Mesenchymal stem cell (in vitro differentiated cells and primary cell): ENCODE data around the gene TOX3.

Experiments
- DNase-seq: peaks from one replicate; pipeline ENCODE4 v3.0.0-alpha.2; 2013
- H2AFZ ChIP-seq: one replicate; pipeline ENCODE4 v1.6.1; 2013; ENCODE audit warnings: low read depth, mild to moderate bottlenecking, control low read depth, inconsistent platforms, low read length, moderate library complexity
- H2AK5ac ChIP-seq: 2 replicates; pipeline ENCODE4 v1.6.1; 2013; ENCODE audit warnings: low read length, moderate library complexity, mild to moderate bottlenecking, inconsistent platforms; ENCODE audit not compliant: severe bottlenecking
- H2BK120ac ChIP-seq: one replicate; pipeline ENCODE4 v1.6.1; 2013; ENCODE audit warnings: low read depth, mild to moderate bottlenecking, inconsistent platforms, low read length, moderate library complexity
- H2BK12ac ChIP-seq, 2 experiments: one replicate each; pipeline ENCODE4 v1.6.1; 2013; ENCODE audit warnings: inconsistent platforms in 2 of 2, low read length in 2 of 2, mild to moderate bottlenecking in 2 of 2, moderate library complexity in 2 of 2, control low read depth in 1 of 2
- H2BK15ac ChIP-seq: one replicate; pipeline ENCODE4 v1.6.1; 2013; ENCODE audit warnings: mild to moderate bottlenecking, low read depth, inconsistent platforms; ENCODE audit not compliant: poor library complexity, severe bottlenecking
- H2BK5ac ChIP-seq: 2 replicates; pipeline ENCODE4 v1.6.1; 2013; ENCODE audit warnings: low read depth, mild to moderate bottlenecking, low read length, control low read depth, inconsistent platforms; ENCODE audit not compliant: poor library complexity, severe bottlenecking
- H3K14ac ChIP-seq, 2 experiments: one replicate each; pipeline ENCODE4 v1.6.1; 2013; ENCODE audit warnings: inconsistent platforms in 2 of 2, low read length in 2 of 2, control low read depth in 1 of 2, mild to moderate bottlenecking in 1 of 2, moderate library complexity in 1 of 2
- H3K18ac ChIP-seq, 2 experiments: one replicate each; pipeline ENCODE4 v1.6.1; 2013; ENCODE audit warnings: inconsistent platforms in 2 of 2, low read length in 2 of 2, control low read depth in 1 of 2, low read depth in 1 of 2, mild to moderate bottlenecking in 1 of 2
- H3K23ac ChIP-seq, 2 experiments: one replicate each; pipeline ENCODE4 v1.6.1; 2013; ENCODE audit warnings: inconsistent platforms in 2 of 2, low read length in 2 of 2, mild to moderate bottlenecking in 2 of 2, moderate library complexity in 2 of 2, control low read depth in 1 of 2
- H3K27ac ChIP-seq: 2 replicates; pipeline ENCODE4 v1.5.1; 2013; ENCODE audit warnings: mild to moderate bottlenecking, moderate library complexity, low read length, control low read depth, inconsistent platforms; ENCODE audit not compliant: poor library complexity, severe bottlenecking
- H3K27me3 ChIP-seq, 2 experiments: 2 replicates each; pipeline versions ENCODE4 v1.6.1 to v1.7.0; 2013; ENCODE audit warnings: low read length in 2 of 2, mild to moderate bottlenecking in 2 of 2, moderate library complexity in 2 of 2, control low read depth in 1 of 2, inconsistent platforms in 1 of 2; ENCODE audit not compliant: control insufficient read depth in 1 of 2, insufficient read depth in 1 of 2
- H3K36me3 ChIP-seq, 2 experiments: 2 replicates each; pipeline versions ENCODE4 v1.6.1 to v1.7.0; 2013; ENCODE audit warnings: low read length in 2 of 2, control low read depth in 1 of 2, inconsistent platforms in 1 of 2, low read depth in 1 of 2, mild to moderate bottlenecking in 1 of 2; ENCODE audit not compliant: insufficient read depth in 2 of 2, control insufficient read depth in 1 of 2
- H3K4ac ChIP-seq, 2 experiments: one replicate each; pipeline ENCODE4 v1.6.1; 2013; ENCODE audit warnings: inconsistent platforms in 2 of 2, low read length in 2 of 2, mild to moderate bottlenecking in 2 of 2, moderate library complexity in 2 of 2, control low read depth in 1 of 2, low read depth in 1 of 2
- H3K4me1 ChIP-seq: 2 replicates; pipeline ENCODE4 v1.6.1; 2013; ENCODE audit warnings: low read depth, low read length, control low read depth; ENCODE audit not compliant: control insufficient read depth, insufficient read depth
- H3K4me2 ChIP-seq: 2 replicates; pipeline ENCODE4 v1.6.1; 2013; ENCODE audit warnings: low read length, mild to moderate bottlenecking, inconsistent platforms; ENCODE audit not compliant: poor library complexity, severe bottlenecking
- H3K4me3 ChIP-seq, 2 experiments: 2 replicates each; pipeline versions ENCODE4 v1.5.1 to v1.7.0; 2013; ENCODE audit warnings: low read length in 2 of 2, mild to moderate bottlenecking in 2 of 2, control low read depth in 1 of 2, low read depth in 1 of 2; ENCODE audit not compliant: insufficient read depth in 1 of 2
- H3K79me1 ChIP-seq: replicated peaks from 2 replicates; pipeline ENCODE4 v1.6.1; 2013; ENCODE audit warnings: mild to moderate bottlenecking, control low read depth, low read length, inconsistent platforms; ENCODE audit not compliant: poor library complexity, severe bottlenecking
- H3K9ac ChIP-seq: 2 replicates; pipeline ENCODE4 v1.7.0; 2013; ENCODE audit warnings: mild to moderate bottlenecking, low read length, moderate library complexity
- H3K9me3 ChIP-seq: 2 replicates; pipeline ENCODE4 v1.7.0; 2013; ENCODE audit warnings: mild to moderate bottlenecking, low read length; ENCODE audit not compliant: control insufficient read depth
- H4K8ac ChIP-seq: one replicate; pipeline ENCODE4 v1.6.1; 2013; ENCODE audit warnings: inconsistent platforms, mild to moderate bottlenecking, low read length, moderate library complexity
- H4K91ac ChIP-seq: one replicate; pipeline ENCODE4 v1.6.1; 2013; ENCODE audit warnings: mild to moderate bottlenecking, low read length, inconsistent platforms
- WGBS: methylation state at CpG from one replicate; pipeline ENCODE4 v1.1.7; 2013; ENCODE audit warnings: mixed read lengths; 5-methylcytosine and 5-hydroxymethylcytosine counted together

The TOX3 gene

DNA sequence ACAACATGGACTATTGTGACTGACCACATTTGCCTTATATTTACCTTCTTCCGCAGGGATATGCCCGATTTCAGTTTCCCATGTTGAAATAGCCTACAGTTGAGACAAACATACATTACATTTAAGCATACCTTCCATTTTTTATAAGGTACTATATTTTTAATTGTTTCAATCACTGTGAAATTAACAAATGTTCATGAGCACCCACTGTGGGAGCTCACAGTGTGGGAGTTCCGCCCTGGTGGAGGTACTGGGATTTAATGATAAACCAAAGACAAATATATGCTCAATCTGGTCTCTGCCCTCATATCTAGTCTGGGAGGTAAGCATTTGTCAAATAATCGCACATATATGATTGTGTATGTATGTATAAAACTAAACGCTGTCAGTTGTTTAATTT is 15.8 kb upstream of the TOX3 start:
- no peak overlapping the region for H3K18ac ChIP-seq
- DNase-seq: no peak
- whole genome bisulfite sequencing: 100% methylated on average over 2 of the region's 5 CpGs

DNA sequence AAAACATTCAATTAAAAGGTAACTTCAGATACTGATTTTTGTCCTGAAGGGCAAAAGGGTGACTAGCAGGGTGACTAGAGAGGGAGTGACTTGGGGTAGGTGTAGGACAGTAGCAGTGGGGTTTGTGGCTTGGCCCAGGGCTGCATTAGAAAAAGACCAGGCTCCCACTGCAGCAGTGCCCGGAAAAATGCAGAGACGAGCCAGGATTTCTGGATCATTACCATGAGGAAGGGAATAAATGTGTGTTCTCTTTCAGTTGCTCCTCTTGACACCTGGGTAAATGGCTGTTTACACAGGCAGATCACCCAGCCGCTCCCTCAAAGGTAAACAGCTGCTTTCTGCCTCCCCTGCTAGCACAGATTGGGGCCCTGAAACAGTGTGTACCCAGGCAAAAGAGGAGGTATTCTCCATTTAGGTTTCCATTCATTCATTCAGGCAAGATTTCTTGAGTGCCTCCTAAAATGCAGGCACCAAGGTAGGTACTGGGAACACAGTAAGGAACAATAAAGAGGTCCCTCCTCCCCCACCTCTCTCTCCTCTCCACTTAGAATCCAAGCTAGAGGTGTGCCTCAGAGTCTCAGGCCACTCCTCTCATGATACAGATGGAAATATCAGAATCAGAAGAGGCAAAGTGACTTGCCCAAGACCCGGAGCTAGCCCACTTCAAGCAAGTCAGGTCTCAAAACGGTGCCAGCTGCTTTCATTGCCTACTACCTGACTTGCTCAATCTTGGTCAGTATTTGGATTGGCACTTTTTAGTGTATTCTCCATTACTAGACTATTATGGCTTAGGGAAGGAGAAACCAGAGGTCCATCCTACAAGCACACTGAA is 15.2 kb upstream of the TOX3 start:
- no peak for DNase-seq
- H3K9me3 ChIP-seq: no peaks in the 10 kb centered on the region
- H3K4me2 ChIP-seq: no peak overlapping the region
- no peak overlapping the region for H4K91ac ChIP-seq
- H2AFZ ChIP-seq: no peak overlapping the region
- WGBS: 67% methylated on average over 5 of the region's 5 CpGs
- no peak overlapping the region for H3K27ac ChIP-seq
- H3K4me3 ChIP-seq: no peak overlapping the region
- no peaks in the 10 kb centered on the region for H3K79me1 ChIP-seq
- H2BK120ac ChIP-seq: no peak overlapping the region
- no peak overlapping the region for H3K14ac ChIP-seq
- H3K27me3 ChIP-seq: no peaks in the 10 kb centered on the region
- no peak overlapping the region for H2BK15ac ChIP-seq
- no peak overlapping the region for H2BK5ac ChIP-seq
- no peak overlapping the region for H3K4ac ChIP-seq
- H3K36me3 ChIP-seq: no peaks in the 10 kb centered on the region
- no peak overlapping the region for H3K18ac ChIP-seq
- peaks cover 10% of the 10 kb centered on the region for H3K4me1 ChIP-seq
- no peak overlapping the region for H3K9ac ChIP-seq
- no peak overlapping the region for H4K8ac ChIP-seq
- no peak overlapping the region for H3K23ac ChIP-seq
- H2BK12ac ChIP-seq: no peak overlapping the region
- no peak overlapping the region for H2AK5ac ChIP-seq

More for the DNA sequence above, 15.8 kb upstream of the TOX3 start:
- Histone ChIP-seq H3K14ac (no peak overlapping the region), H3K23ac (no peak overlapping the region), H2AFZ (no peak overlapping the region), H2BK12ac (no peak overlapping the region), H3K36me3 (no peaks in the 10 kb centered on the region), H3K9ac (no peak overlapping the region), H3K27me3 (no peaks in the 10 kb centered on the region), H4K8ac (no peak overlapping the region), H3K4me2 (no peak overlapping the region), H3K27ac (no peak overlapping the region), H3K4me1 (peaks cover 8% of the 10 kb centered on the region), H3K79me1 (no peaks in the 10 kb centered on the region), H2BK120ac (no peak overlapping the region), H3K4me3 (no peak overlapping the region), H4K91ac (no peak overlapping the region), H2AK5ac (no peak overlapping the region), H3K9me3 (no peaks in the 10 kb centered on the region), H2BK15ac (no peak overlapping the region), H2BK5ac (no peak overlapping the region), H3K4ac (no peak overlapping the region)

DNA sequence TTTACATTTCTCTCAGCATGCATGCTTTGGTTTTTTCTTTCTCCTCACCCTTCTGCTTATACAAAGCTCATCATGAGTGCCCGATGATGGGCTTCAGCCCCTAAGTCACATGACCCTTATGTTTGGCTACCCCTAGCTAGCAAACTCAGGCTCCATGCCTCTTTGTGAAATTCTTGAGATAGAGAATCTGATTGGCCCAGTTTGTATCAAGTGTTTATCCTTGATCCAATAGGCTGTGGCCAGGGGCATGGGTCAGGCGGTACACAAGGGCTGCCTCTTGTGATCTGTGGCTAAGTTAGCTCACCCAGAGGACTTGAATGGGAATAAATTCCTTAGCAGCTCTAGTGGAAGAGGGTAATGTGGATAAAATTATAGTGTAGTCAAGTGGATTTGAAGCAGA is 11.5 kb upstream of the TOX3 start:
- no peak overlapping the region for H3K23ac ChIP-seq
- H2BK120ac ChIP-seq: no peak overlapping the region
- no peak overlapping the region for H3K4ac ChIP-seq
- no peak overlapping the region for H3K18ac ChIP-seq
- H2BK5ac ChIP-seq: peak overlapping the region; percentile 5
- no peak overlapping the region for H2AFZ ChIP-seq
- H3K27me3 ChIP-seq: no peaks in the 10 kb centered on the region
- H3K27ac ChIP-seq: no peak overlapping the region
- peaks cover 7% of the 10 kb centered on the region for H3K4me1 ChIP-seq
- no peaks in the 10 kb centered on the region for H3K79me1 ChIP-seq
- no peak overlapping the region for H3K9ac ChIP-seq
- no peaks in the 10 kb centered on the region for H3K36me3 ChIP-seq
- H4K91ac ChIP-seq: no peak overlapping the region
- no peak for DNase-seq
- H2AK5ac ChIP-seq: peak overlapping the region; percentile 88
- H3K4me2 ChIP-seq: no peak overlapping the region
- WGBS: 84% methylated on average over 2 of the region's 2 CpGs
- H4K8ac ChIP-seq: no peak overlapping the region
- no peak overlapping the region for H3K4me3 ChIP-seq
- no peaks in the 10 kb centered on the region for H3K9me3 ChIP-seq
- no peak overlapping the region for H2BK15ac ChIP-seq
- no peak overlapping the region for H2BK12ac ChIP-seq
- no peak overlapping the region for H3K14ac ChIP-seq

DNA sequence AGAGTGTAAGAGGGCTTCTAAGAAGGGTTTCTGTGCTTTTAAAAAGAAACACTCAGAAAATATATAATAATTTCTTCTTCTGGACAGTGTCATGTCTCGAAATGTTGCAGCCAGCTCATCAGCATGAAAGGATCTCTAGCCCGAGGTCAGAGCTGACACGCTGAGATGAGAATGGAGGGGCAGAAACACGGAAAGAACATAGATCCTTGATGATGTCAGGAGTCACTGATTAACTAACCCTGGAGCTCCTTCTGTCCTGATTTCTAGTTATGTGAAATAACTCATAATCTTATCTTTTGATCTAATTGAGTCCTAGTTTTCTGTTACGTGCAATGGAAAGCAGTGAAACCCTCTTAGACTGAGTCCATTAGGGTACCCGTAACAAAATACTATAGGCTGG is 10.3 kb upstream of the TOX3 start:
- Histone ChIP-seq H3K18ac (no peak overlapping the region), H3K36me3 (no peaks in the 10 kb centered on the region), H2BK15ac (no peak overlapping the region), H3K4me3 (no peak overlapping the region), H2BK5ac (no peak overlapping the region), H2BK12ac (no peak overlapping the region), H2AFZ (no peak overlapping the region), H3K9me3 (no peaks in the 10 kb centered on the region), H3K4me2 (no peak overlapping the region), H2AK5ac (no peak overlapping the region), H3K27me3 (no peaks in the 10 kb centered on the region), H3K14ac (no peak overlapping the region), H3K9ac (no peak overlapping the region), H3K27ac (peak overlapping the region; percentile 84), H4K91ac (no peak overlapping the region), H3K23ac (no peak overlapping the region), H3K4me1 (peaks cover 6% of the 10 kb centered on the region), H2BK120ac (no peak overlapping the region), H4K8ac (no peak overlapping the region), H3K4ac (no peak overlapping the region), H3K79me1 (no peaks in the 10 kb centered on the region)
- 85% methylated on average over 6 of the region's 6 CpGs for WGBS
- no peak for DNase-seq
